OCI-LY1 (cell line): Measurements from ENCODE around the gene PIGU.

Experiments used
- H2AFZ ChIP-seq: fragments of 200-600 bp; sonication (generic), shearing (Covaris generic); 2 replicates; pipeline ENCODE4 v1.6.0; 2014; ENCODE audit warnings: antibody characterized with exemption, mild to moderate bottlenecking, low read length
- H3F3A ChIP-seq: fragments of 200-600 bp; sonication (generic), shearing (Covaris generic); 2 replicates; pipeline ENCODE4 v1.6.0; 2014; ENCODE audit warnings: mild to moderate bottlenecking, antibody characterized with exemption, low read length, moderate library complexity; ENCODE audit not compliant: insufficient read depth
- H3K27ac ChIP-seq: fragments of 200-600 bp; sonication (generic); 2 replicates; pipeline ENCODE4 v1.5.1; 2014; ENCODE audit warnings: low read length, mixed run types, mild to moderate bottlenecking, low read depth; ENCODE audit not compliant: poor library complexity, severe bottlenecking
- H3K27me3 ChIP-seq: fragments of 200-600 bp; sonication (generic); 2 replicates; pipeline ENCODE4 v1.6.0; 2014; ENCODE audit warnings: antibody characterized with exemption, mild to moderate bottlenecking, low read length, moderate library complexity; ENCODE audit not compliant: insufficient read depth
- H3K36me3 ChIP-seq: fragments of 200-600 bp; sonication (generic); 2 replicates; pipeline ENCODE4 v1.6.1; 2014; ENCODE audit warnings: mild to moderate bottlenecking, antibody characterized with exemption, low read length, moderate library complexity, mixed read lengths; ENCODE audit not compliant: insufficient read depth
- H3K4me1 ChIP-seq: fragments of 200-600 bp; sonication (generic); 2 replicates; pipeline ENCODE4 v1.5.1; 2014; ENCODE audit warnings: mild to moderate bottlenecking, low read length, moderate library complexity; ENCODE audit not compliant: insufficient read depth, severe bottlenecking
- H3K4me2 ChIP-seq: fragments of 200-600 bp; sonication (generic), shearing (Covaris generic); 2 replicates; pipeline ENCODE4 v1.6.1; 2014; ENCODE audit warnings: low read length
- H3K4me3 ChIP-seq: fragments of 200-600 bp; sonication (generic); 2 replicates; pipeline ENCODE4 v1.5.1; 2014; ENCODE audit warnings: low read length, low read depth, mild to moderate bottlenecking, mixed read lengths; ENCODE audit not compliant: poor library complexity, severe bottlenecking
- H3K79me2 ChIP-seq: fragments of 200-600 bp; shearing (Covaris generic); 2 replicates; pipeline ENCODE4 v1.6.1; 2016; ENCODE audit warnings: mixed run types, low read length, mixed read lengths; ENCODE audit not compliant: insufficient read depth
- H3K9ac ChIP-seq: fragments of 200-600 bp; sonication (generic), shearing (Covaris generic); 2 replicates; pipeline ENCODE4 v1.6.1; 2014; ENCODE audit warnings: mild to moderate bottlenecking, low read length, mixed read lengths
- H3K9me2 ChIP-seq: fragments of 200-600 bp; sonication (generic), shearing (Covaris generic); 2 replicates; pipeline ENCODE4 v1.6.1; 2014; ENCODE audit warnings: low read depth, mild to moderate bottlenecking, low read length, mixed read lengths
- H3K9me3 ChIP-seq: fragments of 200-600 bp; shearing (Covaris generic); 2 replicates; pipeline ENCODE4 v1.6.1; 2014; ENCODE audit warnings: low read length, mixed read lengths
- H4K20me1 ChIP-seq: fragments of 200-600 bp; sonication (generic), shearing (Covaris generic); 2 replicates; pipeline ENCODE4 v1.6.0; 2016; ENCODE audit warnings: mild to moderate bottlenecking, low read length; ENCODE audit not compliant: insufficient read depth
- CTCF ChIP-seq: fragments of 200-600 bp; sonication (generic), shearing (Covaris generic); IDR thresholded peaks from 2 replicates; pipeline ENCODE4 v1.5.1; 2017; ENCODE audit warnings: mild to moderate bottlenecking, antibody characterized with exemption, low read length, moderate library complexity, mixed read lengths
- EZH2 ChIP-seq: fragments of 200-600 bp; sonication (generic), shearing (Covaris generic); IDR thresholded peaks from 2 replicates; pipeline ENCODE4 v1.8.0; 2017; ENCODE audit warnings: borderline replicate concordance, mixed run types, mild to moderate bottlenecking, antibody characterized with exemption, low read length, moderate library complexity, mixed read lengths

PIGU gene

GRCh38 chr20:34642009-34642408, 34.9 kb downstream of the PIGU start:
- Histone ChIP-seq H3K4me3 (no peak overlapping the region), H3K79me2 (no peaks in the 10 kb centered on the region), H2AFZ (no peak overlapping the region), H3K9me2 (no peaks in the 10 kb centered on the region), H3K36me3 (peaks cover 7% of the 10 kb centered on the region), H3K4me2 (no peak overlapping the region), H3K27me3 (no peaks in the 10 kb centered on the region), H3K9ac (no peak overlapping the region), H3K27ac (no peak overlapping the region), H3F3A (no peaks in the 10 kb centered on the region), H3K4me1 (no peaks in the 10 kb centered on the region), H3K9me3 (no peaks in the 10 kb centered on the region), H4K20me1 (no peaks in the 10 kb centered on the region)
- TF ChIP-seq CTCF (no peak), EZH2 (no peak)

GRCh38 chr20:34639755-34640222, 37.1 kb downstream of the PIGU start:
- Histone ChIP-seq H3K4me1 (no peaks in the 10 kb centered on the region), H3K9me2 (no peaks in the 10 kb centered on the region), H3K4me3 (no peak overlapping the region), H3K27ac (no peak overlapping the region), H3K79me2 (no peaks in the 10 kb centered on the region), H2AFZ (no peak overlapping the region), H3K36me3 (peaks cover 16% of the 10 kb centered on the region), H3F3A (no peaks in the 10 kb centered on the region; the same call in 1 of the 2 replicates), H3K9me3 (no peaks in the 10 kb centered on the region), H3K4me2 (no peak overlapping the region), H3K27me3 (no peaks in the 10 kb centered on the region), H4K20me1 (no peaks in the 10 kb centered on the region), H3K9ac (no peak overlapping the region)
- TF ChIP-seq EZH2 = no peak
- TF ChIP-seq CTCF = no peak

- Histone ChIP-seq H3K9me2 (no peaks in the 10 kb centered on the region), H3F3A (no peaks in the 10 kb centered on the region; the same call in 1 of the 2 replicates), H3K79me2 (no peaks in the 10 kb centered on the region), H3K36me3 (peaks cover 24% of the 10 kb centered on the region), H3K9ac (no peak overlapping the region), H3K4me2 (no peak overlapping the region), H3K27ac (no peak overlapping the region), H3K4me1 (no peaks in the 10 kb centered on the region), H3K9me3 (no peaks in the 10 kb centered on the region), H4K20me1 (no peaks in the 10 kb centered on the region), H2AFZ (no peak overlapping the region), H3K27me3 (no peaks in the 10 kb centered on the region), H3K4me3 (no peak overlapping the region)
- TF ChIP-seq EZH2 = no peak
- TF ChIP-seq CTCF = no peak
Measured at GRCh38 chr20:34638532-34638931, 38.4 kb downstream of the PIGU start.
